Placental epithelial cell (primary cell): ENCODE data around the gene CHKB. TPM values are rescaled to one million over a fixed set of nuclear protein-coding genes. Genes with fewer than 3 reads are reported as not detected.

Source experiments
- total RNA-seq: library from RNA; depleted of rRNA; stranded (reverse); fragments of >200 nt; gene quantifications from 2 replicates; pipeline ENCODE4 v1.2.3, GENCODE V29; 2012

The CHKB gene
- 34.7 and 41.6 TPM in 2 replicates for total RNA-seq

GRCh38 chr22:50582493-50583293 is at the start of gene CHKB:
Gene CHKB, minus strand, starts transcription at chr22:50582849. Its CDS starts 68 bp downstream, at chr22:50582781.

GRCh38 chr22:50627642-50628542 is 45.2 kb upstream of the CHKB start, which contains the start of gene ARSA:
Gene ARSA, minus strand, starts transcription at chr22:50628152. Its CDS starts 373 bp downstream, at chr22:50627779.

DNA sequence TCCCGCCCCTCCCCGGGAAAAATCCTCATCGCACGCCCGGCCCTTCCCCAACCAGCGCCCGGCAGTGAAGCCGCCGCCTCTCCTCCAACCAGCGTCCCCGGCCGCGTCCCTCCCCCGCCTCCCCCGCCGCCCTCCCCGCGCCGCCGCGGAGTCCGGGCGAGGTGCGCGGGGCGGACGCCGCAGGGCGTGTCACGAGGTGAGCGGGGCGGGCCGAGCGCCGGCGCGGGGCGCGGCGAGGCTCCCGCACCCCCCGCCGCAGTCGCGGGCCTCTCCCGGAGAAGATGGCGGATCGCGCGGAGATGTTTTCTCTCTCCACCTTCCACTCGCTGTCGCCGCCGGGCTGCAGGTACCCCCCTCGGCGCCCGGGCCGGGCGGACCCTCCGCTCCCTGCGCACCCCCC is 17.9 kb upstream of the CHKB start, which contains the start of gene MAPK8IP2:
Gene MAPK8IP2 (plus strand): TSS at position 256 of the 400 bp plus-strand sequence. CDS start 26 bp downstream, at position 282.

DNA sequence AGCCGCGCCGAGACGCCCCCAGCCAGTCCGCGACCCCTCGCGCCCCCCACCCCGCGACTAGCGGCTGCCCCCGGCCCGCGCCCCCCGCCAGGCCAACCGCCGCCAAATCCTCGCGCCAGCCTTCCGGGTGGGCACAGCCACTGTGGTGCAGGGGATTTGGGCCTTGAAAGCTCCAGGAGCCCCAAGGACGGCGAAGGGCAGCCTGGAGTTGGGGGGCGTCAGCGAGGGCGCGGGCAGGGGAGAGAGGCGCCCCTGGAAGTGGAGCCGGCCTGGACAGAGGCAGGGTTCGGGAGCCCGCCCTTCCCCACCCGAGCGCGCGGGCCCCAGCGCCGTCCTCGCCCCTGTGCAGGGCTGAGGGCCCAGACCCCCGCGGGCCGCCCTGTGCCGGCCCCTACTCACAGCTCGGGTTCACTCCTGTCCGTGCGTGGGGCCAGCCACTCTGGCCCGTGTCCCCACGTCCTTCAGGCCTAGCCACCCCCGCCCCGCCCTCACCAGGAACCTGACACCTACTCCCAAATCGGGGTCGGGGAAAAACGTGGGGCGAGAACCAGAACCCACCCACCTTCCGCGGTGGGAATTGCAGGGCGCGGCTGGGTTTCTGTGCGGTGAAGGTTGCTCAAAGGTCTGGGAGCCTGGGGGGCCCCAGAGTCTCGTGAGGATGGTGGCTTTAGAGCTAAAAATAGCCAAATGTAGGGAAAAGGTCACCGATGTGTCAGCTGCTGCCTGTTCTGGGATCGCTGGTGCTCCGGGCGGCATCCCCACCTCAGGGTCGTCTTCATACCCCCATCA is 4.5 kb downstream of the CHKB start, which contains the start of gene CPT1B:
Gene CPT1B (minus strand): TSS at position 441 of the 789 bp plus-strand sequence. CDS start 512 bp downstream, outside the sequence.

DNA sequence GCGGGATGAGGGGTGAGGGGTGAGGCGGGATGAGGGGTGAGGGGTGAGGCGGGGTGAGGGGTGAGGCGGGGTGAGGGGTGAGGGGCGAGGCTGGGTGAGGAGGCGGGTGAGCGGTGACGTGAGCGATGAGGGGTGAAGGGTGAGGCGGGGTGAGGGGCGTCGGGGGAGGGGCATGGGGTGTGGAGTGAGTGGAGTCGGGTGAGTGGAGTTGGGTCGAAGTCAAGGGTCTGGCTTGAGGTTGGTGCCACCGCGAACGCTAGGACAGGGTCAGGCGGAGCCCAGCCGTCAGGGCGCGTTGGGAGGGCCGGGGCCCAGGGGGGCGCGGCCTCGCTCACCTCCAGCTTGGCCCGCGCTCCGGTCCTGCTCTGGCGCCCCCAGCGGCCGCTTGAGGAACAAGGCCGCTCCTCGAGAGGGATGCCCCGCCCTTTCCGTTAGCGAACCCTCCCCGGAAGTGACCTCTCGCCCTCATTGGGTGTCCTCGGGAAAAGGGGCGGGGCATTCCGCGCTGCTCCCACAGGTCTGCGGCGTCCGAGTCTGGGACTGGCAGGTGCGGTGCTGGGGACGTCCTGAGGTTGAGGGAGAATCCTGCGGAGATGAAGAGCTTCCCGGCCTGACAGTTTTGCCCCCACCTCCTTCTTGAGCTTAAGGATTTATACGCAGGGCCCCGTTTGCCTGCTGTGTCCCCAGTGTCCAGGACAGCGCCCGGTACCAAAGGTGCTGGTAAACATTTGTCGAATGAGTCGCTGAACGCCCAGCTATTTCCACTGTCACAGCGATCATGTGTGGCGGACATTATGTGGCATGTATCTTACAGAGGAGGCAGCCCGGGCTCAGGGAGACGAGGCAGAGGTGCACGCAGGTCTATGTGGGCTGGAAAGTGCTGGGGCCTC is 19.9 kb downstream of the CHKB start, which contains the start of gene SYCE3:
Gene SYCE3 (minus strand): TSS at position 397 of the 890 bp plus-strand sequence. CDS start 6,514 bp downstream, outside the sequence.

DNA sequence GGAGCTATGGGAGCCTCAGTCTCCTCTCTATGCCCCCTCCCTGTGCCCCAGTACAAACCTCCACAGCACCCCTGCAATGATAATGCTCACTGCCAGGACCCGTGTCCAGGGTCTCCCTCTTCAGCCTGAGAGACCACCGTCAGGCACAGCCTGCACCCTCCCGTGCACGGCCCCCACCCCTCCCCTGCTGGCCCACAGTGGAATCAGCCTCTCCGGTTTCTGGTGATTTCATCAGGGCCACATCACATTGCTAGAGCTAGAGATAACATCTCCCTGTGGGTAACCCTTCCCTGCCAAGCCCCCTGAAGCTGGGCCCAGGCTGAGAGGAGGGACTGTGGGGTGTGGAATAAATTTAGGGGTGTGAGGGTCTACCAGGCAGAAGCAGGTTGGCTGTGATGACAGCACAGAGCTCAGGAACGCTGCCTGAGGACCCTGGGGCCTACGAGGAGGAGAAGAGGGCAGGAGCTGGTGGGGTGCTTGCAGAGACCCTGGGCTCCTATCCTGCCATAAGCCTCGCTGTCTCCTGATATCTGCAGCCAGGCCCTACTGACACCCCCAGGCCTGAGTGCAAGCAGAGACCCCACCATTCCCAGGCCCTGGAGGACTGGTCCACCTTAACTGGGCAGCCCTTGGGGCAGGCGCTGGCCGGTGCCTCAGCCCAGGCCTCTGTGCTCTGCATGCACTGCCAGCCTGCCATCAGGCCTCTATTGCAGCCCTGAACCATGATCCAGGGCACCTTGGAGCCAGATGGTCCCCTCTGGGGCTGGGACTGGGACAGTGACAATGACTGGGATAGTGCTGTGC is 36.9 kb downstream of the CHKB start, which contains the start of gene KLHDC7B:
Gene KLHDC7B (plus strand): TSS at position 378 of the 804 bp plus-strand sequence. CDS start 345 bp downstream, at position 723.

DNA sequence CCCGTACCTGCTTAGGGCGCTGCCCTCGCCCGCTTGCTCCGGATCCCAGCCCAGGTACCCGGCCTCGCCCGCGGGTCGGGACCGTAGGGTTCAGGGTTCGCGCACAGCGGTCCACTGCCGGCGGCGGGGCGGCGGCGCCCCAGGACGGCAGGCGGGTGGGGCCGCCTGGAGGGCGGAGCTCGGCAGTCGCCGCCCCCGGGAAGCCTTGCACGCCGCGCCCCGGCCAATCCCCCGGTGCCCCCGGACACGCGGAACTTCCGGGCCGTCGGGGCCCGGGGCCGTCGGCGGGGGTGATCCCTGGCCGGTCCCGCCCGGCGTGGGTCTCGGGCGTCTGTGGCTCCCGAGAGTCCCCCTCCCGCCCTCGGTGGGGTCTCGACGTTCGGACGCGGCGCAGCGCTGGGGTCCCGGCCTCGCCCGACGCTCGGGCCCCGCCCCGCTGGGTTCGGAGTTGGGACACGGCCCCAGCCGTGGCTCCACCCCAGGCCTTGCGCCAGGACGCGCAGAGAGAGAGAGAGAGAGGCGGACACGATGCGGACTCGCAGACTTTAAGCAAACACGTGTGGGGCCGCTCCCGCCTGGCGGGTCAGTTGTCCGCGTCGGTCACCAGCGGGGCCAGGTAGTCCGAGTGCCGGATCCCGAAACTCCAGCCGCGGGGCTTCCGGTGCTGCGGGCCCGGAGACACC is 52.6 kb downstream of the CHKB start, which contains the start of gene TYMP:
Gene TYMP (minus strand): TSS at position 116 of the 683 bp plus-strand sequence. CDS start 303 bp downstream, outside the sequence.

Other genes with a start within 250 kb of the CHKB start
- gene PPP6R2, start 239.5 kb downstream of the CHKB start, total RNA-seq = 64.7 and 65.6 TPM in 2 replicates
- gene SBF1, start 107.8 kb downstream of the CHKB start, total RNA-seq = 82.1 and 112 TPM in 2 replicates
- 0.79 and 2.1 TPM in 2 replicates for gene ADM2, start 101.3 kb downstream of the CHKB start, total RNA-seq
- gene MIOX, start 96.0 kb downstream of the CHKB start, total RNA-seq = not detected in 2 replicates
- gene LMF2, start 75.1 kb downstream of the CHKB start, total RNA-seq = 53.4 and 78.2 TPM in 2 replicates
- 30.2 and 39.6 TPM in 2 replicates for gene NCAPH2, start 74.6 kb downstream of the CHKB start, total RNA-seq
- 2.4 and 3.3 TPM in 2 replicates for gene SCO2, start 57.3 kb downstream of the CHKB start, total RNA-seq
- gene TYMP, start 52.8 kb downstream of the CHKB start, total RNA-seq = 27.8 and 100 TPM in 2 replicates
- 0.11 and 0.79 TPM in 2 replicates for gene KLHDC7B, start 37.0 kb downstream of the CHKB start, total RNA-seq
- 0.79 TPM in 1 of 2 replicates, not detected in the other for gene SYCE3, start 19.9 kb downstream of the CHKB start, total RNA-seq
- gene CPT1B, start 4.4 kb downstream of the CHKB start, total RNA-seq = 1.7 and 3.9 TPM in 2 replicates
- 0.39 and 0.54 TPM in 2 replicates for gene MAPK8IP2, start 17.9 kb upstream of the CHKB start, total RNA-seq
- gene ARSA, start 45.3 kb upstream of the CHKB start, total RNA-seq = 32.8 and 37.3 TPM in 2 replicates
- gene SHANK3, start 90.0 kb upstream of the CHKB start, total RNA-seq = 1.2 and 1.4 TPM in 2 replicates
- not detected in 2 replicates for gene ACR, start 155.4 kb upstream of the CHKB start, total RNA-seq
- 18.1 and 20.0 TPM in 2 replicates for gene RABL2B, start 200.8 kb upstream of the CHKB start, total RNA-seq